GM12878 (cell line): Measurements from ENCODE around the gene ANKRD30A. TPM values are rescaled to one million over a fixed set of nuclear protein-coding genes. Genes with fewer than 3 reads are reported as not detected.

Source experiments
- ATF2 ChIP-seq: IDR thresholded peaks from 2 replicates; pipeline ENCODE4 v1.6.1; 2012; ENCODE audit warnings: low read length, inconsistent platforms
- CHD1 ChIP-seq: IDR thresholded peaks from 2 replicates; pipeline ENCODE4 v1.6.1; 2012; ENCODE audit warnings: low read depth, low read length, improper control_type of control experiment
- SRF ChIP-seq, 2 experiments: IDR thresholded peaks; 2 replicates each; pipeline ENCODE4 v1.6.1; 2011; ENCODE audit warnings: low read depth in 2 of 2, low read length in 2 of 2, mild to moderate bottlenecking in 1 of 2, moderate library complexity in 1 of 2
- polyA plus RNA-seq, 11 experiments: library from polyadenylated mRNA; depleted of rRNA in 4 of 11; unstranded in 6 of 11; stranded (reverse) in 5 of 11; fragments of >200 nt; fragmentation: Nextera tagmentation in 4 of 11; fragmentation: Illumina TruSeq in 1 of 11; extraction: Ambion mirVana in 4 of 11; extraction: Trizol in 1 of 11; gene quantifications; 1 replicate in 1 of 11; 2 replicates in 10 of 11; pipeline versions ENCODE4 v1.2.1 to v1.2.3, GENCODE V29; 2011 to 2016; ENCODE audit warnings: inconsistent platforms in 2 of 11, missing spikeins in 2 of 11, low read depth in 1 of 11
- total RNA-seq, 4 experiments: library from RNA; depleted of rRNA in 3 of 4; stranded (reverse); fragments of >200 nt in 3 of 4; fragmentation: Illumina TruSeq in 1 of 4; extraction: Trizol in 1 of 4; gene quantifications; 2 replicates each; pipeline versions ENCODE4 v1.2.1 to v1.2.3, GENCODE V29; 2013 to 2021
- TF ChIP-seq, protein P1 (sequence below): fragments of 450-650 bp; IDR thresholded peaks from 2 replicates; pipeline ENCODE4 v1.6.1; 2017; ENCODE audit warnings: mild to moderate bottlenecking
- TF ChIP-seq, protein P2 (sequence below): fragments of 450-650 bp; formaldehyde crosslinking; IDR thresholded peaks from 2 replicates; pipeline ENCODE4 v1.5.0; 2022; ENCODE audit warnings: mild to moderate bottlenecking, missing genetic modification characterization

The ANKRD30A gene
- total and polyA plus RNA-seq, 10 of the 15 experiments (the other 5 are each of a cell fraction or from before 2014, with no cell fraction given) = 0.22 to 3.4 (median 0.74) TPM

DNA sequence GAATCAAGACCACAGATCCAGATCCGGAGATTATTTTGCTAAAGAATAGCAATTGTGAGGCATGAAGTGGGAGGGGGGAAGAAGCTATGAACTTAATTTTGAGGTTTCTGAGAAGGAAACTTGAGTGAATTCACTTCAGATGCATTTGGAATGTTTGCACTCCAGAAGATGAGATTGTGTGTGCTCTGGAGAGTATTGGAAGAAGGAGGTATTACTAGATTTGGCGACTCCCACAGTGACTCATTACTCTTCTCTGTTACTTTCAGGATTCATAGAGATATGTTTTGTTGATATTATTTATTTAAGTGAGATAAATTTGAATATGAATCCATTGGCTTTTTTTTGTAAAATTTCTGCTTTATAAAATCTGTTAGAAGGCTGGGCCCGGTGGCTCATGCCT lies 80.7 kb downstream of the ANKRD30A start (continued):
- TF ChIP-seq, protein P1, sequence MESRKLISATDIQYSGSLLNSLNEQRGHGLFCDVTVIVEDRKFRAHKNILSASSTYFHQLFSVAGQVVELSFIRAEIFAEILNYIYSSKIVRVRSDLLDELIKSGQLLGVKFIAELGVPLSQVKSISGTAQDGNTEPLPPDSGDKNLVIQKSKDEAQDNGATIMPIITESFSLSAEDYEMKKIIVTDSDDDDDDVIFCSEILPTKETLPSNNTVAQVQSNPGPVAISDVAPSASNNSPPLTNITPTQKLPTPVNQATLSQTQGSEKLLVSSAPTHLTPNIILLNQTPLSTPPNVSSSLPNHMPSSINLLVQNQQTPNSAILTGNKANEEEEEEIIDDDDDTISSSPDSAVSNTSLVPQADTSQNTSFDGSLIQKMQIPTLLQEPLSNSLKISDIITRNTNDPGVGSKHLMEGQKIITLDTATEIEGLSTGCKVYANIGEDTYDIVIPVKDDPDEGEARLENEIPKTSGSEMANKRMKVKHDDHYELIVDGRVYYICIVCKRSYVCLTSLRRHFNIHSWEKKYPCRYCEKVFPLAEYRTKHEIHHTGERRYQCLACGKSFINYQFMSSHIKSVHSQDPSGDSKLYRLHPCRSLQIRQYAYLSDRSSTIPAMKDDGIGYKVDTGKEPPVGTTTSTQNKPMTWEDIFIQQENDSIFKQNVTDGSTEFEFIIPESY = no peak
- no peak for TF ChIP-seq SRF (IDR thresholded peaks at IDR 0.05; ENCODE audit: low read depth in 2 of 2, low read length in 2 of 2)
- TF ChIP-seq ATF2 = no peak
- TF ChIP-seq CHD1 = no peak
- TF ChIP-seq, protein P2, sequence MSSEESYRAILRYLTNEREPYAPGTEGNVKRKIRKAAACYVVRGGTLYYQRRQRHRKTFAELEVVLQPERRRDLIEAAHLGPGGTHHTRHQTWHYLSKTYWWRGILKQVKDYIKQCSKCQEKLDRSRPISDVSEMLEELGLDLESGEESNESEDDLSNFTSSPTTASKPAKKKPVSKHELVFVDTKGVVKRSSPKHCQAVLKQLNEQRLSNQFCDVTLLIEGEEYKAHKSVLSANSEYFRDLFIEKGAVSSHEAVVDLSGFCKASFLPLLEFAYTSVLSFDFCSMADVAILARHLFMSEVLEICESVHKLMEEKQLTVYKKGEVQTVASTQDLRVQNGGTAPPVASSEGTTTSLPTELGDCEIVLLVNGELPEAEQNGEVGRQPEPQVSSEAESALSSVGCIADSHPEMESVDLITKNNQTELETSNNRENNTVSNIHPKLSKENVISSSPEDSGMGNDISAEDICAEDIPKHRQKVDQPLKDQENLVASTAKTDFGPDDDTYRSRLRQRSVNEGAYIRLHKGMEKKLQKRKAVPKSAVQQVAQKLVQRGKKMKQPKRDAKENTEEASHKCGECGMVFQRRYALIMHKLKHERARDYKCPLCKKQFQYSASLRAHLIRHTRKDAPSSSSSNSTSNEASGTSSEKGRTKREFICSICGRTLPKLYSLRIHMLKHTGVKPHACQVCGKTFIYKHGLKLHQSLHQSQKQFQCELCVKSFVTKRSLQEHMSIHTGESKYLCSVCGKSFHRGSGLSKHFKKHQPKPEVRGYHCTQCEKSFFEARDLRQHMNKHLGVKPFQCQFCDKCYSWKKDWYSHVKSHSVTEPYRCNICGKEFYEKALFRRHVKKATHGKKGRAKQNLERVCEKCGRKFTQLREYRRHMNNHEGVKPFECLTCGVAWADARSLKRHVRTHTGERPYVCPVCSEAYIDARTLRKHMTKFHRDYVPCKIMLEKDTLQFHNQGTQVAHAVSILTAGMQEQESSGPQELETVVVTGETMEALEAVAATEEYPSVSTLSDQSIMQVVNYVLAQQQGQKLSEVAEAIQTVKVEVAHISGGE (CRISPR knock-in tag) = no peak
